HG03060 (cell line): ENCODE results near the gene ZFYVE27.
A peak's percentile ranks its signal among the peaks of the same experiment; 100 is the strongest.
"Not testable (repeated sequence)": the region's sequence is repeated elsewhere in the genome, so short reads cannot be mapped to it uniquely, and the experiment has no call there.

Experiments
- ATAC-seq: cut with Tn5 transposase; IDR thresholded peaks from one replicate; pipeline ENCODE4 v1.9.1; 2021; ENCODE audit warnings: low read depth, moderate number of reproducible peaks; ENCODE audit not compliant: unreplicated experiment

Gene ZFYVE27, protein sequence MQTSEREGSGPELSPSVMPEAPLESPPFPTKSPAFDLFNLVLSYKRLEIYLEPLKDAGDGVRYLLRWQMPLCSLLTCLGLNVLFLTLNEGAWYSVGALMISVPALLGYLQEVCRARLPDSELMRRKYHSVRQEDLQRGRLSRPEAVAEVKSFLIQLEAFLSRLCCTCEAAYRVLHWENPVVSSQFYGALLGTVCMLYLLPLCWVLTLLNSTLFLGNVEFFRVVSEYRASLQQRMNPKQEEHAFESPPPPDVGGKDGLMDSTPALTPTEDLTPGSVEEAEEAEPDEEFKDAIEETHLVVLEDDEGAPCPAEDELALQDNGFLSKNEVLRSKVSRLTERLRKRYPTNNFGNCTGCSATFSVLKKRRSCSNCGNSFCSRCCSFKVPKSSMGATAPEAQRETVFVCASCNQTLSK

DNA sequence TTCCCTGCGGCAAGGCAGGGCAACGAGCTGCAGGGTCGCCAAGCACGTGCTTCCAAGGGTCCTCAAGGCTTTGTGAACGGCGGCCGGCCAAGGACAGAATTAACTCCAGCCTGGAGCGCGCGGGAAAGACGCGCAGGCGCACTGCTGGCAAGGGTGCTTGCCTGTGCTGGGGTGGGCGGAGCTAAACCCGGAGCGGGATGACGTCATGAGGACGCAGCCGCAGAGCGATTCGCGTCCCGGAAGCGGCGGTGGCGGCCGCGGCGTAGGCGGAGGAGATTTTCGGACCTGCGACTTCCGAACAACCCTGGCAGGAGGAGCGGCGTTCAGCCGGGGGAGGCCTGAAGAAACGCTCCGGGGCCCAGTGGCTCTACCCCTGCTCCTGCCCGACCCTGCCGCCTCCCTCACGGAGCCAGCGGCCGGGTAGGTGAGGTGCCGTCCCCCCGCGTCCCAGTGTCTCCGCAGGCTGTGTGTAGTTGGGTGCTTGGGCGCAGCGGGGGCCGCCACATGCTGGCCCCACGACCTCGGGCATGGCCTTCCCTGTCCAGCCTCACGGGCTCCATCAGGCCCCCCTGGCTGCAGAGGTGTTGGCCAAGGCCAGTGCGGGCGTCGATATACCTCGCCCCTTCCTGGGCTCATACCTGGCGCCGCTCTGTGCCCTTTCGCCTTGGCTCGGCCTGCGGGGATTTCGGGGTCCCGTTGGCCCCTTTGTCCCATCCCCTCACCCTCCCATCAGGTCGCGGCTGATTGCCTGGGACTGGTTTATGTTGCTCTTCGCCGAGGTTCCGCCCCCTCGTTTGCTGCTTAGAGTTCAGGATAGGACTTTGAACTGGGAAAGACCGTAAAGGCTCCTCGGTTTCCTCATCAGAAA, at the start of gene ZFYVE27:
ZFYVE27 (plus strand) TSS at position 227 of the 868 bp plus-strand sequence. CDS start 1,350 bp downstream, outside the sequence.
- peak; percentile 55 for ATAC-seq

DNA sequence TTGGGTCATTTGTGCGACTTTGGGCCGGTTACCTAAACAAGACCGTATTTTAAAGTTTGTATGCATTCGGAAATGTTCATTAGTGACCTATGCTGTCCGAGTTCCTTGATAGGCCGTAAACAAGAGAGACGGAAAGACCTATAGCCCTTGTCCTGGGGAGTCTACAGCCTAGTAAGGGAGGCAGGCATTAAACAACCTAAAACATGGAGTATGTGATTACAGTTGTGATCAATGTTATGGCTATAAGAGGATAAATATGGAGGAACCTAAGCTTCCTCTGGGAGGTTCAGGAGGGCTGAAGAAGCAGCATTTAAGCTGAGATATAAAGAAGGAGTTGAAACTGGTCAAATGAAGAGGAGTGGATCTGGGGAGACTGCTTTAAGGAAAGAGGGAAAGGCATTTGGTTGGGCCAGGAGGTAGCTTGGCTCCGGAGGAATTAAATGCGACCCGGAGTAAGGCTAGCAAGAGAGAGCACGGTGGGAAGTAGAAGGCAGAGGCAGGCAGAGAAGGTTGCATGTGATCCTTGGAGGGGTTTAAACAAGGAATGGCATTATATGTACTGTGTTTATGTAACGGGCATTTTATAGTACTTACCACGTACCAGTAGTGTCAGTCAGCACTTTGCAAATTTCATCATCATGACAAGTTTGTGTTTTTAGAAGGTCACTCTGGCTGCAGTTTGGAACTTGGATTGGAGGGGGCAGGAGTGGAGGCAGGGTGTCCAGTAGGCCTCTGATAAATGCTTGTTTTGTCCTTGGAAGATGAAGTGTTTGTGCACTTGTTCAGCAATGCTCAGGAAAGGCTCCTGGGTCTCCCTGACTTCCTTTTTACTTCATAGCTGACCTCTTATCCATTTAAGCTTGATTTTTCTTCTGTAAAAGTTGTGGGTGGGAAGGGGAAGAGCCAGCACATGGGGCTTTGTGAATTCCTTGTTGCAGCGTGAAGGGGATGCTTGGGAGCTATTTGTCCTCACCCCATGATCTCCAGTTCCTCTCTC, 48.8 kb upstream of the ZFYVE27 start:
- ATAC-seq, result no peak

DNA sequence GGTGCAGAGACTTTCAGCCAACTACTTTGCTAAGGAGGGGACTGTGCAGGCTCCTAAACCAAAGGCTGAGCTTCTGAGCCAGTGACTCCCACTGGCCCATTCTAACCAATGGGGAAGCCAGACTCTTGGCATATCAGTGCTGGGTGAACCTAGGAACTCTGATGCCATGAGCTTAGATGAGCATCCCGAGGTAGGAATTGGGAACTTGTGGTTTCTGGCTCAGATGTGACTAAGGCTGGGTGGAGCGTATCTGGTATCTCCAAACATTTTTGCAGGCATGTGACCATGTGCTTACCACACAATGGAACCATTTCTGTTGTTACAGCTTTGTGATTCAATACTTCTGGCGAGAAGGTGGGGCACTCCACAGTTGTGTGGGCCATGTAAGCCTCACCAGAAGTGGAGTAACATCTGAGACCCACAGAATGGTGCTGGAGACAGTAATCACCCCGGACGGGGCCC, 47.3 kb upstream of the ZFYVE27 start:
- ATAC-seq, result no peak

DNA sequence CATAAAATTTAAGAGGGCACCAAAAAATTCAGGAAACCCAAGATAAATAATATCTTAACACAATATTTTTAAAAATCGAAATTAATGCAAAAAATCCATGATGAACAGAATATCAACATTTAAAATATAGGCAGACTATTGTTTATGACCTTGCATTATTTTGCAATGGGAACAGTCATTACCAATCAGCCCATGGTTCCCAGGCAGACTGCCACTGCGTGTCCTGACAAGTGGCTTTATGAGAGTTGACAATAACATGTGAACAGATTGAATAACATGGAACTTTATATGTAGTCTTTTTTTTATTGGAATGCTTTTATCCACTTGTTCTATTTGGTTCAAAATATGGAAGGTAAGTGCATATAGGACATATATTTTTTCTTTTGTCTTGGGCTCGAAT, 46.8 kb upstream of the ZFYVE27 start:
- ATAC-seq, result no peak

DNA sequence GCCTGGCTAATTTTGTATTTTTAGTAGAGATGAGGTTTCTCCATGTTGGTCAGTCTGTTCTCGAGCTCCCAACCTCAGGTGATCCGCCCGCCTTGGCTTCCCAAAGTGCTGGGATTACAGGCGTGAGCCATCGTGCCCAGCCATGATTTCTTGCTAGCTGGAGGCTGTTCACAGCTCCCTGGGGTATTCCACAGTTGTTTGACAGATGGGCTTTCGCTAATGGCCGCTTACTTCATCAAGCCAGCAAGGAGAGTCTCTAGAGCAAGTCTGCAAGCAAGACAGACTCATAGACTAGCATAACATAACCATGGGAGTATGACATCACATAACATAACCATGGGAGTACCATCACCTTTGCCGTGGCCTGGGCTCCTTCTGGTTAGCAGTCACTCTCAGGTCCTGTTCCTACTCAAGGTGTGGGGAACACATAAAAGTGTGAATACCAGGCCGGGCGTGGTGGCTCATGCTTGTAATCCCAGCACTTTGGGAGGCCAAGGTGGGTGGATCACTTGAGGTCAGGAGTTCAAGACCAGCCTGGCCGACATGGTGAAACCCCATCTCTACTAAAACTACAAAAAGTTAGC, 38.8 kb upstream of the ZFYVE27 start:
- ATAC-seq, result not testable (repeated sequence)

DNA sequence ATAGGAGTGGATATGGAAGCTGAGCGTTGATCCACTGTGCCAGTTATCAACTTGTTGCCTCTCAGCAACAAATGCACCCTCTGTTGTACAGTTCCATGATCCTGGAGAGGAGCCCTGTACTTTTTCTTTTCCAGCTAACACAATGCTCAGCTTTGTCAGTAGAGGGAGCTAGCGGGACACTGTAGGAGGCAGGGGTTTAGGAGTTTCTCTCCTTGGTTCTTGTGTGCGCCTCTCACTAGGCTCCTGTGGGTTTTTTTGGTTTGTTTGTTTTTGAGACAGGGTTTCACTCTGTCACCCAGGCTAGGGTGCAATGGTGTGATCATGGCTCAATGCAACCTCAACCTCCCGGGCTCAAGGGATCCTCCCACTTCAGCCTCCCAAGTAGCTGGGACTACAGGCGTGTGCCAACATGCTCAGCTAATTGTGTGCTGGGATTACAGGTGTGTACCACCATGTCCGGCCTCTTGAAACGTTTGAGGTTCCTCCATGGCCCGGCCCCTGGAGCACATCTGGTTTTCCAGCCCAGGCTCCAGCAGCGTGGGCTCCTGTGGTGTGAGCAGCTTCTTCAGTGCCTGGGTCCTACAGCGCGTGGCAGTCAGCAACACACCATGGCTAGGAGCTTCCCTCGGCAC, 35.4 kb upstream of the ZFYVE27 start:
- ATAC-seq, result no peak

DNA sequence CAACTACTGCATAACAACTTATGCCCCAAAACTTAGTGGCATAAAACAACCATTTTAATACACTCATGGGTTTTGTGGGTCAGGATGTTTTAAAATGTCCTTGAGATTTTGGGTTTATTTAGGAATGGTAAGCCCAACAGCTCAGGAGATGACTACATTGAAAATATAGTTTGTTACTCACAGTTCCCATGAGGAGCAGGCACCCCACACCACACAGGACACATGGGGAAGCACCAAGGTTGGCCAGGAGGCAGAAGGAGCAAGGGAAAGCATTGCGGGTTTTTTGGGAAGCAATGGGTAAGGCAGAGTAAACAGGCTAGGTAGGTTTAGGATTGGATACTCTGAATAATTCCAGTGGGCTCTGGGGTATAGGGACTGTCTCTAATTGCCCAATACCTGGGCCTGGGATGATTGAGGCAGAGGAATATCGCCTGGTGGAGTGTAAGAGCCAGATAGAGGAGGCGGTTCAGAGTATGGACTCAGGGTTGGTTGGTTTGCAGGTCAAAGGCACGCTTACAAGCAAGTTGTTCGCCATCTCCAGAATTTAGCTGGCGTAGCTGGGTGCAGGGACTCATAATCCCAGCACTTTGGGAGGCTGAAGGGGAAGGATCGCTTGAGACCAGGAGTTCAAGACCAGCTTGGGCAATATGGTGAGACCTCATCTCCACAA, 33.4 kb upstream of the ZFYVE27 start:
- ATAC-seq, result no peak

DNA sequence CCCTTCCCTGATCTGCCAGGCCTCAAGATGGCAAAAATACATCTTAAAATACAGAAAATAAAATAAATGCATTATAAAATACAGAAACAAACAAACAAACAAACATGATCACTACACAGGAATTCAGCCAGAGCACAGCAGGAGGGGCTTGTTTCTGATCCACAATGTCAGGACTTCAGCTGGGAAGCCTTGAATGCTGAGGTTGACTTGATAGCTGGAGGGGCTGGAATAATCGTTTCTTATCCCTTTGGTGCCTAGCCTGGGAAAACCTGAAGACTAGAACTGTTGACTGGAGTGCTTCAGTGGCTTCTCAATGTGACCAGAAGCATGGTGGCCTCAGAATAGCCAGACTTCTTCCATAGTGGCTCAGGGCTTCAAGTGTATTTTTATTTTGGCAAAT, 32.6 kb upstream of the ZFYVE27 start:
- ATAC-seq, result no peak

DNA sequence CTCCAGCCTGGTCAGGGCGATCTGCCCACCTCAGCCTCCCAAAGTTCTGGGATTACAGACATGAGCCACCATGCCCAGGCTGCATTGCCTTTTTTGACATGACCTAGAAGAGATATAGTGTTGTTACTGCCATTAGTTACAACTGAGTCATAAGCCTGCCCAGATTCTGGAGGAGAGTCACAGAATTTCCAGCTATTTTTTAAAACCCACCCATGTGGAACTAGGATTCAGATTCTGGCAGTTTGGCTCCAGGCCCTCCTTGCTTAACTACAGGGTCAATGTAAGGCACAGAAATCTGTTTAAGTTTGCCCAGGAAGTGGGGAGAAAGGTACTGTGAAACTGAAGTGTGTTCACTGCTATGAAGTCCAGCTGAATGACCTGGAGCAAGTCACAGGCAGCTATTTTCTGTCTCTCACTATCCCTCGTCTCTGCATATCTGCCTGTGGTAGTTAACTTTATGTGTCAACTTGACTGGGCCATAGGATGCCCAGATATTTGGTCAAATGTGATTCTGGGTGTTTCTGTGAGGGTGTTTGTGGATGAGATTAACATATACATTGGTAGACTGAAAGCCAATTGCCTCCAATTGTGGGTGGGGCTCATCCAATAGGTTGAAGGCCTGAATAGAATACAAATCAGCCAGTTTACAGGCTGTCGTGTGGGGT, 31.8 kb upstream of the ZFYVE27 start:
- no peak for ATAC-seq

DNA sequence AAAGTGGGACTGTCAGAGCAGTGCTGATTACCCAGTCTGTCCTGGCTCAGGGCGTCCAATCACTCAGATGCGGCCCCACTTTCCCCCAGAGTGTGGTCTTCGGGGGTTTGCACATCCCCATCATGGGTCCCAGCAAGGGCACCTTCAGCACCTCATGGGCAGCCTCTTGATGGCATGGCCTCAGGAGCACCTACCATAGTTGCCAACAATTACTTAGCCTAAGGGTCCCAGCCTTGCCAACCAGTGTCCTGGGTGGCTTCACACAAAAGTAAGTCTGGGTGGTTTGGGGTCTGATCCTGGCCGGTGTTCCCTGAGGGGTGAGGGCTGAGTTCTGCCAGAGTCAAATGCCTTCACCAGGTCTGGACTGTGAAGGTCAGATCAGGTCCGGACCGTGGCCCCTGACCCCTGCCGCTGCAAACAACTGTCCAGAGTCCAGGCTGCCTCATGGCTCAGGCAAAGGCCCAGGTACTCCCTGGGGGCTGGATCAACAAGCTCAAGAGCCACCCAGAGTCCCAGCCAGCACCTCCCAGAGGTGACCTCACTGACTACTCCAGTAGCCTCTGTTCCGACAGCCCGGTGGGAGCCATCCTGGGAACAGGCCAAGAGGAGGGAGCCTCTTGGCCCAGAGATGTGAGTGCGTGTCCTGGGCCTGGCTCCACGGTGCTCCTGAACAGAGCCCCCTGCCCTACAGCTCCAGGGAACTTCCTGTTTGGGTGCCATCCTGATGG, 29.6 kb upstream of the ZFYVE27 start:
- ATAC-seq, result no peak

DNA sequence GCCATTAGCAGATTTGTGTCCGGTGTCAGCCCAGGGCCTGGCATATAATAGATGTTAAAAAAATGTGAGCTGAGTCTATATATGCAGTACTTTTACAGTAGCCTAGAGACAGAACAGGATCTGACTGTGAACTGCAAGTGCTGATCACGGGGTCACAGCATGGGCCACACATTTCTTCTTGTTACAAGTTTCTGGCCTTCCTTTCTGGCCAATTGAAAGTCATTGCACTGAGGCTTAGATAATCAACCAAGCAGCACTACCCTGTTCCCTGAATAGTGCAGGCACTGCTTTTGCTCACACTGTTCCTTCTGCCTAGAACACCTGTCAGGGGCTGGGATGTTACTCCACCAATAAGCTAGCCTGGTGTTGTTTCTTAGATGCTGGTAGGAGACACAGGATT, 28.8 kb upstream of the ZFYVE27 start:
- ATAC-seq, result no peak

DNA sequence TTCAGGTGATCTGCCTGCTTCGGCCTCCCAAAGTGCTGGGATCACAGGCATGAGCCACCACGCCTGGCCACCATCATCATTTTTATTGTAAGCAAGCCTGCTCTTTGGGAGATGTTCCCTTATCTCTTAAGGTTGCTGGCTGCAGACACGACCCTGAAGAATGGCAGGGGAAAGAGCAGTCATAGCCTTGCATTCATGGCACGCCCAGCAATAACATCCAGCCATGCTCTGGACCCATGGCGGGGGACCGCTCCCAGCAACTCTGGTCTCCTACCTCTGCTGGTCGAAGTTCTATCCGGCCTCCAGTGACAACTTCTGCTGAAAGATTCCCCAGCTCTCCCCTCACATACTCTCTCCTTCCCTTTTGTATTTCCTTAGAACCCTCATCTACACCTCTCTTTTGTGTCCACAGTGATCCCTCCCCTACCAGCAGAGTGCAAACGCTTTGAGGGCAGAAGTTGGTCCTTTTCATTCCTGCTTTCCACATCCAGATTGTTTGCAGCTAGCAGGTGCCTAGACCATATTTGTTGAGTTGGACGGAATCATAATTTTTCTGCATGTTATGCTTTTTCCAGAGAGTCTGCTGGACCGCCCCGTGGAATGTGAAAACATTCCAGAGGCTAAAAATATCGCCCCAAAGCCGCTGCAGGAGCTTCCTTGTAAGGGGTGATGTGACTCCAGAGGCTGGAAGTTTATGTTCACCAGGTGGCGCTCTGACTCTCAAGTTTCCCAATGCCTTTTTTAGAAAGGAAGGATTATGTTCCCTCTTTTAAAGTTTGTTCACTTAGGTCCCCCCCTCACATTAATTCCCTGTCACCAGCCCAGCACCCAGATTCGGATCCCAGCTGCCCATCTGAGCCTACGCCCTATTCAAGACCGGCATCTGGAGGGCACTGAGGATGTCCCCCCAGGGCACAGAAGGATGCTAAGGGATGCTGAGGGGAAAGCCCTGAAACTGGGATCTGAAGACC, 27.7 kb upstream of the ZFYVE27 start:
- ATAC-seq, result no peak

DNA sequence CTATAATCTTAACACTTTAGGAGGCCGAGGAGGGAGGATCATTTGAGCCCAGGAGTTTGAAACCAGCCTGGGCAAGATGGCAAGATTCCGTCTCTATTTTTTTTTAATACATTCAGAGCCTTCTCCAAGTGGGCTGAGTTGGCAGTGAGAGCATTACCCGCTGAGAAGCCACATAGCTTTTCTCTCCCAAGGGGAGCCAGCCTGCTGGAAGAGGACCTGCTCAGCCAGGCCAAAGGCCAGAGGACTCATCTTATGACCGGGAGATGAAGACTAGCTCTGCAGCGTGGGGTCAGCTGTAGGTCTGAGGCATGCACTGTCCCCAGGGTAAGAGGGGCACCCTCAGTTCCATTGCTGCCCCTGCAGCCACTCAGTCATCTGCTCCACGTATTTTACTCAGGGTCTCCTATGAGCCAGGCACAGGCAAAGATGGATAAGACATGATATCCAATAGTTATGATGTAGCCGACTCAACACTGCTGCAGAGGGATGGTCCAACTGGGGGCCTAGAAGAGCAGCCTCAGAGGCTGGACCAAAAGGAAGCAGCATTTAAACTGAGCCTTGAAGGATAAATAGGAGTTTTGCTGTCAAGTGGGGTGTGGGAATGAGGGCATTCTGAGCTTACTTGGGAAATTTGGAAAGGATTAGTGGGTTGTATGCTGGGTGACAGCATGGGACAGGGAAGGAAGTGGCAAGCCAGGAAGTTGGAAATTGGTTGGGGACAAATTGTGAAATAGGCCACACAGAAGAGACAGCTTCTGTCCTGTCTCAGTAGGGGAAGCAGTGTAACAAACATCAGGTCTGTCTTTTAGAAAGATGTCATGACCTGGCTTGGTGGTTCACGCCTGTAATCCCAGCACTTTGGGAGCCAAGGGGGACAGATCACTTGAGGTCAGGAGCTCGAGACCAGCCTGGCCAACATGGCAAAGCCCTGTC, 25.0 kb upstream of the ZFYVE27 start:
- no peak for ATAC-seq

DNA sequence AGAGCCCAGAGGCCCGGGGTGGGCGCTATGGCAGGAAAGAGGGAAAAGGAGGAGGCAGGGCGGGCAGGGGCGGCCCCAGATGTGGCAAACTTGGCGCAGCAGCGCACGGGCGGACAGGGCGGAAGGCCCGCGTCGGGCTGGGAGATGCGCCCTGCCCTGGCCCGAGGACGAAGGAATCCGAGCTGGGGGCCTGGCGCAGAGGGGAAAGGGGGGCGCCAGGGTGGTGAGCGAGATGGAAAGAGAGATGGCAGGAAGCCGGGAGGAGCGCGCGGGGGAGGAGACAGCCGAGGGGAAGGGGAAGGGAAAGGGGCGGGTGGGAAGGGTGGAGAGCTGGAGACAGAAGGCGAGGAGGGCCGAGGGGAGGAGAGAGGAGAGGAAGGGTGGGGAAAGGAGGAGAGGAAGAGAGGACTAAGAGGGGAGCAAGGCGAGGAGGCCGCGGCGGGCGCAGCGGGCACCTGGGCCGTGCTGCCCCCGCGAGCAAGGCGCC, 23.5 kb upstream of the ZFYVE27 start, which contains the start of gene MARVELD1:
MARVELD1 (plus strand) TSS at position 392 of the 487 bp plus-strand sequence. CDS start 147 bp downstream, outside the sequence.
- no peak for ATAC-seq

DNA sequence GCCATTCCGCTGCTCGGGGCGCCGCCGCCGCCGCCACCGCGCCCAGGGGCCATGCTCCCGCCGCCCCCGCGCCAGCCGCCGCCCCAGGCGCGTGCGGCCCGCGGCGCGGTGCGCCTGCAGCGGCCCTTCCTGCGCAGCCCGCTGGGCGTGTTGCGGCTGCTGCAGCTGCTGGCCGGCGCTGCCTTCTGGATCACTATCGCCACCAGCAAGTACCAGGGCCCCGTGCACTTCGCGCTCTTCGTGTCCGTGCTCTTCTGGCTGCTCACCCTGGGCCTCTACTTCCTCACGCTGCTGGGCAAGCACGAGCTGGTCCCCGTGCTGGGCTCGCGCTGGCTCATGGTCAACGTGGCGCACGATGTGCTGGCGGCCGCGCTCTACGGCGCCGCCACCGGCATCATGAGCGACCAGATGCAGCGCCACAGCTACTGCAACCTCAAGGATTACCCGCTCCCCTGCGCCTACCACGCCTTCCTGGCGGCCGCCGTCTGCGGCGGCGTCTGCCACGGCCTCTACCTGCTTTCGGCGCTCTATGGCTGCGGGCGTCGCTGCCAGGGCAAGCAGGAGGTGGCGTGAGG, 23.0 kb upstream of the ZFYVE27 start:
- ATAC-seq, result no peak
